ENCODE results near the gene UGT2B7. TPM values are rescaled to one million over a fixed set of nuclear protein-coding genes. Genes with fewer than 3 reads are reported as not detected.

UGT2B7 gene
- total RNA-seq, 1 donor from 2014 or later: 0.12 TPM

DNA sequence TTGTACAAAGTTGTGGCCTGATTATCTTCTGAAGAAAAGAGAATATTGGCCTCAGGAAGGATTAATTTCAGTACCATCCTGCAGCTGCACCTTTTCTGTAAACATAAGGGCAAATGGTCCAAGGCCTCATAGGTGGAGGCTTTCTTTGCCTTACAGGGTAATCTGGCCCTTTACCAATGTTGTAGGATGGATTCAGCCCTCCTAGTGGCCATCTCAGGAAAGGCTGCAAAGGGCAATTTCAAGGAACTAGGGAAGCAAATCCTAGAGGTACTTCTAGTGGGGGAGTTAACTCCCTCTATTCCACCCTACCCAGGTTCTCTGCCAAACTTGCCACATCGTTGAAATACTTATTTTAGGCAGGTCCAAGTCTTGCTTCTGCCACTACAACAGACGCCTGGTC lies 60.6 kb downstream of the UGT2B7 start:
- peak; percentile 56 for TF ChIP-seq CTCF (conservative IDR thresholded peaks at IDR 0.05; ENCODE audit: low read depth, low read length)

More for the DNA sequence above, 60.6 kb downstream of the UGT2B7 start:
- DNase-seq (ENCODE audit: low read depth): no peak
- no peak overlapping the region for H3K4me3 ChIP-seq (ENCODE audit: low read depth, low read length)

Other genes starting within 250 kb of the UGT2B7 start
- gene UGT2A3, start 144.7 kb upstream of the UGT2B7 start, total RNA-seq: 0.06 and 0.22 TPM in 2 replicates
- gene UGT2B11, start 118.3 kb downstream of the UGT2B7 start, total RNA-seq: not detected in 2 replicates
- not detected in 2 replicates for gene UGT2B28, start 184.0 kb downstream of the UGT2B7 start, total RNA-seq

Data from epithelial cell of proximal tubule (primary cell).